ENCODE measurements around the gene GADD45GIP1. TPM values are rescaled to one million over a fixed set of nuclear protein-coding genes. Genes with fewer than 3 reads are reported as not detected.

Gene GADD45GIP1
- total RNA-seq, 1 donor from 2014 or later = 42.7 TPM

- Histone ChIP-seq H3K36me3 (peaks cover 20 to 22% of the 10 kb centered on the region in 2 donors), H3K4me1 (peaks cover 15 to 39% of the 10 kb centered on the region in 2 donors), H3K27me3 (no peaks in the 10 kb centered on the region), H3K9me3 (no peaks in the 10 kb centered on the region), H3K27ac (no peak overlapping the region), H3K4me3 (no peak overlapping the region)
- no peak for DNase-seq (ENCODE audit: low spot score in 2 of 2)
- intact Hi-C loops (cut with DNase I) = loop anchor here (5.0 to 10.0 kb wide), 2 partner anchors 44 to 1068 kb away; partner anchors contain the start of genes GCDH and RFX1
- TF ChIP-seq CTCF (IDR thresholded peaks at IDR 0.05) = no peak
Observed at GRCh38 chr19:12936582-12936981, 20.4 kb downstream of the GADD45GIP1 start.

DNA sequence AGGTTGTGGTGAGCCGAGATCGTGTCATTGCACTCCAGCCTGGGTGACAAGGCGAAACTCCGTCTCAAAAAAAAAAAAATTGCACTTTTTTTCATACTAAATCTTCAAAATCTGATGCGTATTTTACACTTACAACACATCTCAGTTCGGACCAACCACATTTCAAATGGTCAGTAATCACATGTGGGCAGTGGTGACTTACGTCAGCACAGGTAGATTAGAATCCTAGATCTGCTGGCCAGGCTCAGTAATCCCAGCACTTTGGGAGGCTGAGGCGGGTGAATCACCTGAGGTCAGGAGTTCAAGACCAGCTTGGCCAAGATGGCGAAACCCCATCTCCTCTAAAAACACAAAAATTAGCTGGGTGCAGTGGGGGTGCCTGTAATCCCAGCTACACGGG is 22.0 kb downstream of the GADD45GIP1 start:
- no peak for DNase-seq (ENCODE audit: low spot score in 2 of 2)
- no peaks in the 10 kb centered on the region for H3K27me3 ChIP-seq
- H3K4me3 ChIP-seq = no peak overlapping the region
- no peak for TF ChIP-seq CTCF (IDR thresholded peaks at IDR 0.05)
- H3K4me1 ChIP-seq = peaks cover 4 to 26% of the 10 kb centered on the region in 2 donors
- intact Hi-C loops (cut with DNase I) = loop anchor here (5.0 to 10.0 kb wide), 2 partner anchors 43 to 1070 kb away; partner anchors contain the start of genes GCDH and RFX1
- peaks cover 10 to 15% of the 10 kb centered on the region in 2 donors for H3K36me3 ChIP-seq
- H3K9me3 ChIP-seq = no peaks in the 10 kb centered on the region
- no peak overlapping the region for H3K27ac ChIP-seq

DNA sequence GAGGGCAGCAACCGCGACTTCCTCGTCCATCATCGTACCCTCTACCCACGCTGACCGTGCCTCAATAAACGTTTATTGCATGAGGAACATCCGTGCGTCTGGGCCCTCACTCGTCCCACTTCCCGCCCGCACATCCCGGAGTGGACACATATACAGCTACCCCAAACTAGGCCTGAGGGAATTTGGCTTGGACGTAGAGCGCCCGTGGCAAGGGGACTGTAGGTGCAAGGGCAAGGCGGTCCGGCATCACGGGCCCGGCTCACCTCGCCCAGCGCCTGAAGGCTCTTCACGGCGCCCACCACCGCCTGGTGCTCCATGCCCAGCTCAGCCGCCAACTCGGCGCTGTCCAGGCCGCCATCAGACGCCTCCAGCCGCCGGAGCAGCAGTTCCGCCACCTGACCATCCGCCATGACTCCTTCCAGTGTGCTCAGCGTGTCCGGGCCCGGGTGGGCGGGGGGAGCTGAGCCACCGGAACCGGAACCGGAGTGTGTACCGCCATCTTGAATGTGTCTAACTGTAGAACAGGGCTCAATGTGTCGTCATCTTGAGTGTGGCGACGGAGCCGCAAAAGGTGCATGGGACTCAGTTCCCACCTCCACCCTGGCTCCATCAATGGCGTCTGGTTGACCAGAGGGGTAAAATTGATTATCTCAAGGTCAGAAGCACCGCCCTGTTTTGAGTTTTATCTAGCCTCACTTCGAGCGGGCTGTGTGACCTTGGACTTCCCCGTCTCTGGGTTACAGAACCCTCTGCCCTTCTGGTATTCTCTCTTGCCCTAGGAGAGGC is 23.5 kb downstream of the GADD45GIP1 start, which contains the start of gene FARSA:
Gene FARSA, minus strand, starts transcription at position 425 of the 786 bp plus-strand sequence. Its CDS starts 15 bp downstream, at position 410.
- intact Hi-C loops (cut with DNase I) = loop anchor here (2.0 to 10.0 kb wide), 2 partner anchors 15 to 1071 kb away; partner anchors contain the start of genes RFX1 and SYCE2
- TF ChIP-seq CTCF (IDR thresholded peaks at IDR 0.05) = no peak
- peak within 1 kb of the TSS; percentile 71 to 74 for H3K4me3 ChIP-seq
- H3K27me3 ChIP-seq = no peaks in the 10 kb centered on the region
- peaks cover 17 to 24% of the 10 kb centered on the region in 2 donors for H3K36me3 ChIP-seq
- peak within 1 kb of the TSS; percentile 66 to 71 for H3K27ac ChIP-seq
- peak; percentile 81 to 97 for DNase-seq (ENCODE audit: low spot score in 2 of 2)
- peaks cover 0 to 19% of the 10 kb centered on the region in 2 donors for H3K4me1 ChIP-seq
- H3K9me3 ChIP-seq = no peaks in the 10 kb centered on the region

GRCh38 chr19:12932392-12933286 is 24.4 kb downstream of the GADD45GIP1 start:
- Histone ChIP-seq H3K27ac (peak overlapping the region in 1 of 2 donors; percentile 71), H3K27me3 (no peaks in the 10 kb centered on the region), H3K4me3 (peak overlapping the region; percentile 71 to 74), H3K36me3 (peaks cover 25 to 32% of the 10 kb centered on the region in 2 donors), H3K9me3 (no peaks in the 10 kb centered on the region), H3K4me1 (peaks cover 0 to 15% of the 10 kb centered on the region in 2 donors)
- no peak for DNase-seq (ENCODE audit: low spot score in 2 of 2)
- TF ChIP-seq CTCF (IDR thresholded peaks at IDR 0.05) = no peak
- intact Hi-C loops (cut with DNase I) = loop anchor here (2.0 to 10.0 kb wide), 2 partner anchors 14 to 1072 kb away; partner anchors contain the start of genes RFX1 and SYCE2

DNA sequence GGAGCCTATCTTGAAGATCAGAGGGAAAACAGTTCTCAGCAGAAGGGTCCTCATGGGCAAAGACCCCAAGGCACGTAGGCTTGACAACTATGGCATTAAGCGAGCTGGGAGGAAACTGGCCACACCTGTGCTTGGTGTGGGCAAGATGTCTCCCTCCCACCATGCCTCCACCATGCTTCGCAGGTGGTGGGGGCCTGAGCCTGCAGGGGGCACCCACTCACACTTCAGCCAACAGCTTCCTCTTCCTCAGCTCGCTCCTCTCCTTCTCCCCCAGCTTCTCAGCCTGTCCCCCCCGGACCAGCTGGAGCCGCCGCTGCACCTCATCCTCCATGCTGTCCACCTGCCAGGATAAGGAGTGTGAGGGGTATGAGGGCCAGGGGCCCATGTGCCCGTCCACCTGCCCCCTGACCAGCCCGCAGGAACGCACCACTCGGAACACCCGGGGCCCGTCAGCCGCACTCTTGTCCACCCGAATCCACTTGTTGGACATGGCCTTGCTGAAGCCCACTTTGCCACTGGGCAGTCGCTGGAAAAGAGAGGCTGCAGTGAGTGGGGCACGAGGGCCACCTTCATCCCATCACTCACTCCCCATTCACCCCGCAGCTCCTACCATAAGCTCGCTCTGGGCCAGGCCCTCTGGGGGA is 26.9 kb downstream of the GADD45GIP1 start:
- Histone ChIP-seq H3K27ac (no peak overlapping the region), H3K27me3 (no peaks in the 10 kb centered on the region), H3K36me3 (peaks cover 49 to 55% of the 10 kb centered on the region in 2 donors), H3K9me3 (no peaks in the 10 kb centered on the region), H3K4me1 (peaks cover 0 to 11% of the 10 kb centered on the region in 2 donors), H3K4me3 (no peak overlapping the region)
- TF ChIP-seq CTCF (IDR thresholded peaks at IDR 0.05) = no peak
- DNase-seq (ENCODE audit: low spot score in 2 of 2) = no peak
- intact Hi-C loops (cut with DNase I) = loop anchor here (10.0 kb wide), 1 partner anchor 1075 kb away; the partner anchor contains the start of gene RFX1
